CD4-positive, alpha-beta memory T cell (primary cell): Measurements from ENCODE around the gene MAP7. TPM values are rescaled to one million over a fixed set of nuclear protein-coding genes. Genes with fewer than 3 reads are reported as not detected.

Source experiments
- CTCF ChIA-PET: fragments of 350-600 bp; sonication (Branson Sonifier 250); formaldehyde crosslinking; loops from one replicate; lab custom pipeline; 2021; ENCODE audit warnings: inconsistent platforms; ENCODE audit not compliant: partially characterized antibody; lab: Charles Lee
- POLR2A ChIA-PET: fragments of 350-600 bp; sonication (Branson Sonifier 250); formaldehyde crosslinking; loops from one replicate; lab custom pipeline; 2021; ENCODE audit not compliant: partially characterized antibody; lab: Charles Lee
- DNase-seq, 5 donors: peaks; one replicate each; pipeline versions ENCODE4 v3.0.0 to v3.0.0-alpha.2; 2020 to 2022; ENCODE audit warnings: mixed read lengths in 1 of 5
- H3K27ac ChIP-seq: one replicate; pipeline ENCODE4 v1.7.0; 2013; ENCODE audit warnings: low read depth, low read length
- H3K27me3 ChIP-seq: 2 replicates; pipeline ENCODE4 v1.7.0; 2013; ENCODE audit warnings: mild to moderate bottlenecking, low read length, moderate library complexity; ENCODE audit not compliant: insufficient read depth
- H3K36me3 ChIP-seq: 2 replicates; pipeline ENCODE4 v1.7.0; 2013; ENCODE audit warnings: mild to moderate bottlenecking, low read length, moderate library complexity; ENCODE audit not compliant: insufficient read depth
- H3K4me1 ChIP-seq: 2 replicates; pipeline ENCODE4 v1.7.0; 2013; ENCODE audit warnings: mild to moderate bottlenecking, low read length, moderate library complexity; ENCODE audit not compliant: insufficient read depth
- H3K4me3 ChIP-seq, 2 donors: one replicate each; pipeline ENCODE4 v1.7.0; 2013; ENCODE audit warnings: low read length in 2 of 2, mild to moderate bottlenecking in 1 of 2
- H3K9me3 ChIP-seq, 2 donors: one replicate each; pipeline ENCODE4 v1.7.0; 2013; ENCODE audit warnings: low read length in 2 of 2, control low read depth in 1 of 2; ENCODE audit not compliant: control insufficient read depth in 1 of 2
- H3K27ac Mint-ChIP-seq, 7 donors: one replicate each; pipeline ENCODE4 v1.8.0; 2020 to 2021; ENCODE audit warnings: mixed read lengths in 7 of 7, mild to moderate bottlenecking in 6 of 7, inconsistent platforms in 3 of 7, moderate library complexity in 3 of 7
- H3K27me3 Mint-ChIP-seq, 2 donors: one replicate each; pipeline ENCODE4 v1.8.0; 2020 to 2021; ENCODE audit warnings: mixed read lengths in 2 of 2
- H3K36me3 Mint-ChIP-seq, 2 donors: one replicate each; pipeline ENCODE4 v1.8.0; 2020 to 2021; ENCODE audit warnings: mixed read lengths in 2 of 2, inconsistent platforms in 1 of 2, mild to moderate bottlenecking in 1 of 2
- H3K4me1 Mint-ChIP-seq, 4 donors: one replicate each; pipeline ENCODE4 v1.8.0; 2020 to 2021; ENCODE audit warnings: mixed read lengths in 4 of 4, mild to moderate bottlenecking in 1 of 4
- H3K4me3 Mint-ChIP-seq, 8 donors: one replicate each; pipeline ENCODE4 v1.8.0; 2020 to 2021; ENCODE audit warnings: mixed read lengths in 8 of 8, mild to moderate bottlenecking in 7 of 8, moderate library complexity in 6 of 8, inconsistent platforms in 3 of 8
- H3K9me3 Mint-ChIP-seq, 8 donors: one replicate each; pipeline ENCODE4 v1.8.0; 2020 to 2021; ENCODE audit warnings: mixed read lengths in 8 of 8, mild to moderate bottlenecking in 5 of 8, inconsistent platforms in 3 of 8, moderate library complexity in 1 of 8
- intact Hi-C: fragments of 100-400 bp; cut with micrococcal nuclease; formaldehyde crosslinking; loops from one replicate; pipeline ENCODE4 v1.15.1; 2023
- polyA plus RNA-seq, 2 donors: library from polyadenylated mRNA; unstranded; fragments of 300-500 nt; fragmentation: Illumina TruSeq; gene quantifications; one replicate each; pipeline ENCODE4 v1.2.3, GENCODE V29; 2021
- total RNA-seq, 2 experiments: library from RNA; stranded (reverse); gene quantifications; one replicate each; pipeline ENCODE4 v1.2.3, GENCODE V29; 2021

Gene MAP7
- total and polyA plus RNA-seq, 4 experiments from 2014 or later: 0.55 to 1.5 (median 0.65) TPM

GRCh38 chr6:136319732-136320131 lies 230.5 kb downstream of the MAP7 start:
- Histone ChIP-seq H3K4me1 (no peaks in the 10 kb centered on the region), H3K9me3 (no peaks in the 10 kb centered on the region), H3K27ac (no peak overlapping the region), H3K27me3 (no peaks in the 10 kb centered on the region), H3K36me3 (no peaks in the 10 kb centered on the region), H3K4me3 (no peak overlapping the region)
- Mint-ChIP-seq H3K27me3 (peaks cover 0 to 4% of the 10 kb centered on the region in 2 donors), H3K27ac (no peak overlapping the region), H3K36me3 (no peaks in the 10 kb centered on the region), H3K9me3 (no peaks in the 10 kb centered on the region), H3K4me1 (peaks cover 0 to 4% (median 1%) of the 10 kb centered on the region in 4 donors), H3K4me3 (no peak overlapping the region)
- intact Hi-C loops: no loop called here
- ChIA-PET POLR2A (no interaction called here), CTCF (interaction anchor here (1.7 kb wide), 1 partner anchor 93 kb away, joined by 5 read pairs; no protein-coding TSS in a partner anchor)
- DNase-seq: no peak

GRCh38 chr6:136318676-136319075 lies 231.5 kb downstream of the MAP7 start:
- Histone ChIP-seq H3K27me3 (no peaks in the 10 kb centered on the region), H3K9me3 (no peaks in the 10 kb centered on the region), H3K27ac (no peak overlapping the region), H3K36me3 (no peaks in the 10 kb centered on the region), H3K4me1 (no peaks in the 10 kb centered on the region), H3K4me3 (no peak overlapping the region)
- DNase-seq: no peak
- H3K4me3 Mint-ChIP-seq: no peak overlapping the region
- intact Hi-C loops: no loop called here
- H3K27me3 Mint-ChIP-seq: peaks cover 0 to 5% of the 10 kb centered on the region in 2 donors
- H3K36me3 Mint-ChIP-seq: no peaks in the 10 kb centered on the region
- H3K27ac Mint-ChIP-seq: no peak overlapping the region
- ChIA-PET POLR2A (interaction anchor here (2.5 kb wide), 1 partner anchor 29 kb away, joined by 29 read pairs; the partner anchor contains the start of gene BCLAF1), CTCF (interaction anchor here (0.9 to 4.1 kb wide), 9 partner anchors 10 to 812 kb away, joined by 3 to 19 read pairs (median 5); no protein-coding TSS in a partner anchor)
- peaks cover 0 to 4% (median 1%) of the 10 kb centered on the region in 4 donors for H3K4me1 Mint-ChIP-seq
- no peaks in the 10 kb centered on the region for H3K9me3 Mint-ChIP-seq

GRCh38 chr6:136317971-136318370 lies 232.3 kb downstream of the MAP7 start:
- ChIA-PET CTCF (interaction anchor here (0.8 to 4.1 kb wide), 21 partner anchors 9 to 865 kb away, joined by 3 to 19 read pairs (median 4); partner anchors contain the start of gene BCLAF1), POLR2A (interaction anchor here (2.5 kb wide), 1 partner anchor 29 kb away, joined by 29 read pairs; the partner anchor contains the start of gene BCLAF1)
- Histone ChIP-seq H3K27ac (no peak overlapping the region), H3K27me3 (no peaks in the 10 kb centered on the region), H3K4me1 (no peaks in the 10 kb centered on the region), H3K36me3 (no peaks in the 10 kb centered on the region), H3K4me3 (no peak overlapping the region), H3K9me3 (no peaks in the 10 kb centered on the region)
- no peaks in the 10 kb centered on the region for H3K36me3 Mint-ChIP-seq
- no peak for DNase-seq
- intact Hi-C loops: loop anchor here (1.0 to 2.0 kb wide), 6 partner anchors 29 to 819 kb away; partner anchors contain the start of genes BCLAF1 and MTFR2
- no peak overlapping the region for H3K4me3 Mint-ChIP-seq
- no peak overlapping the region for H3K27ac Mint-ChIP-seq
- H3K27me3 Mint-ChIP-seq: peaks cover 0 to 5% of the 10 kb centered on the region in 2 donors
- peaks cover 0 to 4% (median 1%) of the 10 kb centered on the region in 4 donors for H3K4me1 Mint-ChIP-seq
- H3K9me3 Mint-ChIP-seq: no peaks in the 10 kb centered on the region

- Mint-ChIP-seq H3K27ac (peak overlapping the region in 2 of 7 donors; percentile 35 to 77), H3K27me3 (peaks cover 0 to 5% of the 10 kb centered on the region in 2 donors), H3K4me1 (peaks cover 0 to 4% (median 1%) of the 10 kb centered on the region in 4 donors), H3K36me3 (no peaks in the 10 kb centered on the region), H3K4me3 (no peak overlapping the region), H3K9me3 (no peaks in the 10 kb centered on the region)
- Histone ChIP-seq H3K27ac (no peak overlapping the region), H3K36me3 (no peaks in the 10 kb centered on the region), H3K4me3 (no peak overlapping the region), H3K9me3 (no peaks in the 10 kb centered on the region), H3K27me3 (no peaks in the 10 kb centered on the region), H3K4me1 (no peaks in the 10 kb centered on the region)
- peak; percentile 68 to 72 (median 69) for DNase-seq
- intact Hi-C loops: loop anchor here (1.0 to 2.0 kb wide), 6 partner anchors 28 to 818 kb away; partner anchors contain the start of genes BCLAF1 and MTFR2
- ChIA-PET CTCF (interaction anchor here (0.6 to 4.1 kb wide), 25 partner anchors 9 to 864 kb away, joined by 3 to 19 read pairs (median 4); partner anchors contain the start of gene BCLAF1), POLR2A (interaction anchor here (1.5 to 2.5 kb wide), 2 partner anchors 28 to 66 kb away, joined by 3 to 29 read pairs; partner anchors contain the start of gene BCLAF1)
Measured at GRCh38 chr6:136317021-136317694, 233.1 kb downstream of the MAP7 start.

DNA sequence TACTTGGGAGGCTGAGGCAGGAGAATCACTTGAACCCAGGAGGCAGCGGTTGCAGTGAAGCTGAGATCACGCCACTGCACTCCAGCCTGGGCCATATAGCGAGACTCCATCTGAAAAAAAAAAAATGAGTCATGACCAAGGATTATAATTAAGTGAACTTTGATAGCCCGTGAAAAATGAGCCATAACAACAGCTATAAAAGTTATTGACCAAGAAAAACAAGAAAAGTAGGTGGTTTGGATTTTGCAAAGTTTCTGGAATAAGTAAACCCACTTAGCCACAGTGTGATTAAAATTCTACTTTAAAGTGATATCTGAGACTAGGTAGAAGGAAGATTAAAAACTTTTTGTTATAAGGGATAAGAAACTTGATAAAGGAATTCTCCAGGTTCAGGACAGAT lies 234.6 kb downstream of the MAP7 start:
- no peaks in the 10 kb centered on the region for H3K36me3 ChIP-seq
- no peak for DNase-seq
- Mint-ChIP-seq H3K4me1 (peaks cover 0 to 4% (median 1%) of the 10 kb centered on the region in 4 donors), H3K36me3 (no peaks in the 10 kb centered on the region), H3K4me3 (no peak overlapping the region), H3K27ac (peak overlapping the region in 1 of 7 donors; percentile 7), H3K9me3 (no peaks in the 10 kb centered on the region), H3K27me3 (peaks cover 2 to 5% of the 10 kb centered on the region in 2 donors)
- H3K27ac ChIP-seq: no peak overlapping the region
- ChIA-PET POLR2A (no interaction called here), CTCF (interaction anchor here (1.3 to 4.1 kb wide), 2 partner anchors 10 to 89 kb away, joined by 3 to 19 read pairs; no protein-coding TSS in a partner anchor)
- H3K9me3 ChIP-seq: no peaks in the 10 kb centered on the region
- intact Hi-C loops: no loop called here
- no peaks in the 10 kb centered on the region for H3K27me3 ChIP-seq
- no peaks in the 10 kb centered on the region for H3K4me1 ChIP-seq
- H3K4me3 ChIP-seq: no peak overlapping the region

- no peaks in the 10 kb centered on the region for H3K27me3 ChIP-seq
- H3K4me3 ChIP-seq: no peak overlapping the region
- no peak overlapping the region for H3K27ac Mint-ChIP-seq
- no peaks in the 10 kb centered on the region for H3K36me3 Mint-ChIP-seq
- H3K27ac ChIP-seq: no peak overlapping the region
- no peaks in the 10 kb centered on the region for H3K4me1 ChIP-seq
- H3K27me3 Mint-ChIP-seq: peaks cover 2 to 5% of the 10 kb centered on the region in 2 donors
- DNase-seq: no peak
- H3K36me3 ChIP-seq: no peaks in the 10 kb centered on the region
- CTCF ChIA-PET: no interaction called here
- H3K4me1 Mint-ChIP-seq: peaks cover 0 to 4% (median 1%) of the 10 kb centered on the region in 4 donors
- no peaks in the 10 kb centered on the region for H3K9me3 Mint-ChIP-seq
- intact Hi-C loops: no loop called here
- no peak overlapping the region for H3K4me3 Mint-ChIP-seq
- POLR2A ChIA-PET: no interaction called here
- no peaks in the 10 kb centered on the region for H3K9me3 ChIP-seq
Measured at GRCh38 chr6:136312975-136313374, 237.2 kb downstream of the MAP7 start.

DNA sequence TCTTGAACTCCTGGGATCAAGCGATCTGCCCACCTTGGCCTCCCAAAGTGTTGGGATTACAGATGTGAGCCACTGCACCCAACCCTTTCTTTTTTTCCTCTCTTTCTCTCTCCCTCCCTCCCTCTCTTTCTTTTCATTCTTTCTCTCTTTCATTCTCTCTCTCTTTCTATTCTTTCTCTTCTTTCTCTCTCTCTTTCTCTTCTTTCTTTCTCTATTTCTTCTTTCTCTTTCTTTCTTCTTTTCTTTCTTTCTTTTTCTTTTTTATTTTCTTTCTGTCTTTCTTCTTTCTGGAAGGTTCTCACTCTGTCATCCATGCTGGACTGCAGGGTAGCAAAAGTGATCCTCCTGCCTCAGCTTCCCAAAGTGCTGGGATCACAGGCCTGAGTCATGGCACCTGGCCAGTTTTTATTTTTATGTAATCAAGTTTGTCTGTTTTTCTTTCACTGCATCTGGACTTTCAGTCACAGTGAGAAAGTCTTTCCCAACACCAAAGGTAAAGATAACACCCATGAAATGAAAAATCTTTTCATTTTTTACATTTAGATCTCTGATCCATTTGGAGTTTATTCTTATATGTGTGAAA lies 240.4 kb downstream of the MAP7 start:
- Histone ChIP-seq H3K27ac (no peak overlapping the region), H3K4me1 (no peaks in the 10 kb centered on the region), H3K4me3 (no peak overlapping the region), H3K9me3 (no peaks in the 10 kb centered on the region), H3K27me3 (no peaks in the 10 kb centered on the region), H3K36me3 (no peaks in the 10 kb centered on the region)
- no peaks in the 10 kb centered on the region for H3K9me3 Mint-ChIP-seq
- H3K4me3 Mint-ChIP-seq: no peak overlapping the region
- ChIA-PET CTCF (interaction anchor here (0.7 kb wide), 2 partner anchors 8 to 84 kb away, joined by 3 read pairs; no protein-coding TSS in a partner anchor), POLR2A (no interaction called here)
- DNase-seq: no peak
- no peak overlapping the region for H3K27ac Mint-ChIP-seq
- no peaks in the 10 kb centered on the region for H3K36me3 Mint-ChIP-seq
- H3K4me1 Mint-ChIP-seq: no peaks in the 10 kb centered on the region
- intact Hi-C loops: no loop called here
- peaks cover 1 to 2% of the 10 kb centered on the region in 2 donors for H3K27me3 Mint-ChIP-seq
